GM12878 (cell line): ENCODE measurements around the gene RNLS. TPM values are rescaled to one million over a fixed set of nuclear protein-coding genes. Genes with fewer than 3 reads are reported as not detected.

Source experiments
- ATAC-seq: fragments of 200-7000 bp; cut with Tn5 transposase; 3 replicates; pipeline ENCODE4 v1.9.1; 2020; ENCODE audit warnings: mild to moderate bottlenecking, moderate library complexity
- BruUV-seq: library from RNA; stranded (reverse); fragments of 400-500 nt; replicated peaks from 2 replicates; lab custom pipeline; 2021; lab: Mats Ljungman, UMichigan
- CTCF ChIA-PET: fragments of 300-600 bp; sonication (Branson Sonifier 250); formaldehyde crosslinking; extraction: SDS; loops from one replicate; lab custom pipeline; 2021; ENCODE audit warnings: inconsistent platforms; lab: Yijun Ruan, JAX
- POLR2A ChIA-PET: fragments of 350-600 bp; formaldehyde crosslinking; extraction: SDS; loops from one replicate; lab custom pipeline; 2021; ENCODE audit warnings: inconsistent platforms; lab: Charles Lee
- RAD21 ChIA-PET: fragments of 300-600 bp; sonication (Branson Sonifier 250); formaldehyde crosslinking; loops from one replicate; lab custom pipeline; 2023; ENCODE audit warnings: antibody characterized with exemption; ENCODE audit not compliant: unreplicated experiment; lab: Charles Lee
- SMC1A ChIA-PET: fragments of 300-600 bp; sonication (Branson Sonifier 250); formaldehyde crosslinking; loops from one replicate; lab custom pipeline; 2023; ENCODE audit not compliant: unreplicated experiment, uncharacterized antibody; lab: Charles Lee
- DNase-seq: peaks from one replicate; pipeline ENCODE4 v3.0.0-alpha.2; 2011; ENCODE audit warnings: low read depth, low spot score
- FAIRE-seq: peaks from 3 replicates; lab custom pipeline; 2011; peaks lifted over from hg19 to GRCh38; lab: Jason Lieb, UNC
- H2AFZ ChIP-seq: 2 replicates; pipeline ENCODE4 v1.6.0; 2011; ENCODE audit warnings: low read depth, low read length, control low read depth; ENCODE audit not compliant: control insufficient read depth
- H3K27ac ChIP-seq: 2 replicates; pipeline ENCODE4 v1.5.1; 2011; ENCODE audit warnings: control low read depth; ENCODE audit not compliant: control insufficient read depth, insufficient read depth
- H3K27me3 ChIP-seq, 2 experiments: replicated peaks in 1 of 2; 2 replicates each; pipeline versions ENCODE4 v1.6.0 to v1.6.1; 2011; ENCODE audit warnings: low read length in 1 of 2; ENCODE audit not compliant: control insufficient read depth in 2 of 2, insufficient read depth in 2 of 2
- H3K36me3 ChIP-seq, 2 experiments: 2 replicates each; pipeline ENCODE4 v1.5.1; 2011; ENCODE audit warnings: low read length in 1 of 2; ENCODE audit not compliant: control insufficient read depth in 2 of 2, insufficient read depth in 2 of 2
- H3K4me1 ChIP-seq: 2 replicates; pipeline ENCODE4 v1.6.1; 2011; ENCODE audit warnings: mild to moderate bottlenecking, low read length, moderate library complexity, mixed read lengths; ENCODE audit not compliant: control insufficient read depth, insufficient read depth
- H3K4me2 ChIP-seq: 2 replicates; pipeline ENCODE4 v1.6.0; 2011; ENCODE audit warnings: control low read depth; ENCODE audit not compliant: control insufficient read depth, insufficient read depth
- H3K4me3 ChIP-seq: fragments of 200-600 bp; sonication (generic); 2 replicates; pipeline ENCODE4 v1.5.1; 2016
- H3K79me2 ChIP-seq: 2 replicates; pipeline ENCODE4 v1.6.0; 2011; ENCODE audit warnings: low read length; ENCODE audit not compliant: control insufficient read depth, insufficient read depth
- H3K9ac ChIP-seq: 2 replicates; pipeline ENCODE4 v1.8.0; 2011; ENCODE audit warnings: low read length, control low read depth, mixed read lengths; ENCODE audit not compliant: control insufficient read depth, insufficient read depth
- H3K9me3 ChIP-seq: replicated peaks from 3 replicates; pipeline ENCODE4 v1.5.1; 2011; ENCODE audit warnings: mild to moderate bottlenecking, low read length; ENCODE audit not compliant: control insufficient read depth, insufficient read depth
- H4K20me1 ChIP-seq: 2 replicates; pipeline ENCODE4 v1.6.0; 2011; ENCODE audit not compliant: control insufficient read depth, insufficient read depth
- CHD2 ChIP-seq: IDR thresholded peaks from 2 replicates; pipeline ENCODE4 v1.6.1; 2011; ENCODE audit warnings: low read depth, low read length, improper control_type of control experiment, borderline replicate concordance
- DPF2 ChIP-seq: fragments of 450-650 bp; IDR thresholded peaks from 2 replicates; pipeline ENCODE4 v1.6.1; 2017; ENCODE audit warnings: mild to moderate bottlenecking
- EED ChIP-seq: sonication (generic); IDR thresholded peaks from 2 replicates; pipeline ENCODE4 v1.6.1; 2016; ENCODE audit warnings: antibody characterized with exemption, low read depth
- MTA2 ChIP-seq: fragments of 450-650 bp; IDR thresholded peaks from 2 replicates; pipeline ENCODE4 v1.6.1; 2016; ENCODE audit warnings: low read depth, mild to moderate bottlenecking, moderate library complexity
- NR2C1 ChIP-seq: fragments of 450-650 bp; IDR thresholded peaks from 2 replicates; pipeline ENCODE4 v1.6.1; 2017; ENCODE audit warnings: antibody characterized with exemption, mild to moderate bottlenecking, moderate library complexity
- RB1 ChIP-seq: fragments of 450-650 bp; formaldehyde crosslinking; IDR thresholded peaks from 2 replicates; pipeline ENCODE4 v1.6.1; 2017; ENCODE audit warnings: mild to moderate bottlenecking, borderline replicate concordance
- SIN3A ChIP-seq: IDR thresholded peaks from 2 replicates; pipeline ENCODE4 v1.6.1; 2012; ENCODE audit warnings: low read depth, low read length, improper control_type of control experiment
- SREBF2 ChIP-seq: IDR thresholded peaks from 2 replicates; pipeline ENCODE4 v1.6.1; 2012; ENCODE audit warnings: mild to moderate bottlenecking, low read length
- YY1 ChIP-seq: IDR thresholded peaks from 2 replicates; pipeline ENCODE4 v1.6.1; 2011; ENCODE audit warnings: low read depth, mild to moderate bottlenecking, low read length
- ZNF217 ChIP-seq: fragments of 450-650 bp; IDR thresholded peaks from 2 replicates; pipeline ENCODE4 v1.6.1; 2017; ENCODE audit warnings: antibody characterized with exemption, mild to moderate bottlenecking
- WGBS: methylation state at CpG from one replicate; pipeline ENCODE4 v1.1.6; 2016; ENCODE audit warnings: low lambda C conversion rate; ENCODE audit not compliant: insufficient replicate concordance, insufficient coverage; ENCODE audit errors: missing lambda C conversion rate; 5-methylcytosine and 5-hydroxymethylcytosine counted together
- in situ Hi-C: fragments of 300-500 bp; cut with MboI; formaldehyde crosslinking; loops from 9 replicates; pipeline ENCODE4 v1.14.3; 2018; ENCODE audit warnings: mixed read lengths
- intact Hi-C: fragments of 100-400 bp; cut with micrococcal nuclease; formaldehyde crosslinking; loops from one replicate; pipeline ENCODE4 v1.14.2; 2022; ENCODE audit not compliant: unreplicated experiment
- polyA plus RNA-seq, 11 experiments: library from polyadenylated mRNA; depleted of rRNA in 4 of 11; unstranded in 6 of 11; stranded (reverse) in 5 of 11; fragments of >200 nt; fragmentation: Nextera tagmentation in 4 of 11; fragmentation: Illumina TruSeq in 1 of 11; extraction: Ambion mirVana in 4 of 11; extraction: Trizol in 1 of 11; gene quantifications; 1 replicate in 1 of 11; 2 replicates in 10 of 11; pipeline versions ENCODE4 v1.2.1 to v1.2.3, GENCODE V29; 2011 to 2016; ENCODE audit warnings: inconsistent platforms in 2 of 11, missing spikeins in 2 of 11, low read depth in 1 of 11
- total RNA-seq, 4 experiments: library from RNA; depleted of rRNA in 3 of 4; stranded (reverse); fragments of >200 nt in 3 of 4; fragmentation: Illumina TruSeq in 1 of 4; extraction: Trizol in 1 of 4; gene quantifications; 2 replicates each; pipeline versions ENCODE4 v1.2.1 to v1.2.3, GENCODE V29; 2013 to 2021
- TF ChIP-seq, protein P1 (sequence below): IDR thresholded peaks from 2 replicates; pipeline ENCODE4 v1.6.1; 2011; ENCODE audit warnings: mild to moderate bottlenecking, low read depth, low read length, moderate library complexity; ENCODE audit not compliant: insufficient replicate concordance
- TF ChIP-seq, protein P2 (sequence below): fragments of 450-650 bp; IDR thresholded peaks from 2 replicates; pipeline ENCODE4 v1.6.1; 2018; ENCODE audit warnings: mild to moderate bottlenecking, low read depth, moderate library complexity; ENCODE audit not compliant: partially characterized antibody

RNLS gene
- total and polyA plus RNA-seq, 10 of the 15 experiments (the other 5 are each of a cell fraction or from before 2014, with no cell fraction given), result 3.4 to 6.7 (median 4.6) TPM

DNA sequence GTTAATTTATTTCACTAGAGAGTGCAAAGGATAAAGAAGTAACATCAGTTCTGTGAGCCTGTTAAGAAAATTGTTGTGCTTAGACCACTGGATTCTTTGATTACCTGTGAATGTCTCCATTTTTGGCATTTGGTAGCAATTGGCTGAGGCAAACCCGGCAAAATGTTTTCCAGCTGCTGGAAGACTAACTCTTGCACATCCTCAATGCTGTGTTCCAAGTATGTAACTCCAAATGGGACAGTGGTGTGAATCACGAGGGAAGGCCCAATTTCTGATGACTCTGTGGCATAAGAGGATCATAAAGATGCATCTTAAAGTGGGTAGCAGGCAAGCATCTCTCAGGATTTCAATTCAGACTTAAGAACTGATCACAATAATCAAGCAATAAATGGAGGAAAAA, 268.8 kb downstream of the RNLS start:
- Histone ChIP-seq H3K9ac (no peak overlapping the region), H3K4me1 (no peaks in the 10 kb centered on the region; the same call in 1 of the 2 replicates), H4K20me1 (no peaks in the 10 kb centered on the region), H3K36me3 (no peaks in the 10 kb centered on the region; a peak in 1 of 4 replicates), H3K9me3 (peaks cover 11% of the 10 kb centered on the region; the same call in 2 of the 3 replicates), H3K4me2 (no peak overlapping the region), H3K27ac (no peak overlapping the region), H2AFZ (no peak overlapping the region), H3K27me3 (no peaks in the 10 kb centered on the region), H3K4me3 (no peak overlapping the region), H3K79me2 (no peaks in the 10 kb centered on the region)
- ChIA-PET POLR2A (interaction anchor here (0.5 kb wide), 1 partner anchor 124 kb away, joined by 3 read pairs; no protein-coding TSS in a partner anchor), CTCF (interaction anchor here (0.7 to 1.1 kb wide), 2 partner anchors 159 to 243 kb away, joined by 3 read pairs; no protein-coding TSS in a partner anchor), SMC1A (interaction anchor here (1.4 to 9.3 kb wide), 3 partner anchors 18 to 443 kb away, joined by 3 to 61 read pairs (median 3); no protein-coding TSS in a partner anchor), RAD21 (interaction anchor here (1.3 kb wide), 1 partner anchor 21 kb away, joined by 3 read pairs; no protein-coding TSS in a partner anchor)
- DNase-seq, result no peak
- intact Hi-C loops, result no loop called here
- TF ChIP-seq CHD2, result no peak
- TF ChIP-seq, protein P1, sequence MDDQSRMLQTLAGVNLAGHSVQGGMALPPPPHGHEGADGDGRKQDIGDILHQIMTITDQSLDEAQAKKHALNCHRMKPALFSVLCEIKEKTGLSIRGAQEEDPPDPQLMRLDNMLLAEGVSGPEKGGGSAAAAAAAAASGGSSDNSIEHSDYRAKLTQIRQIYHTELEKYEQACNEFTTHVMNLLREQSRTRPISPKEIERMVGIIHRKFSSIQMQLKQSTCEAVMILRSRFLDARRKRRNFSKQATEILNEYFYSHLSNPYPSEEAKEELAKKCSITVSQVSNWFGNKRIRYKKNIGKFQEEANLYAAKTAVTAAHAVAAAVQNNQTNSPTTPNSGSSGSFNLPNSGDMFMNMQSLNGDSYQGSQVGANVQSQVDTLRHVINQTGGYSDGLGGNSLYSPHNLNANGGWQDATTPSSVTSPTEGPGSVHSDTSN, result no peak
- TF ChIP-seq DPF2, result no peak
- TF ChIP-seq NR2C1, result no peak
- no peak for TF ChIP-seq MTA2
- TF ChIP-seq SREBF2, result no peak
- TF ChIP-seq, protein P2, sequence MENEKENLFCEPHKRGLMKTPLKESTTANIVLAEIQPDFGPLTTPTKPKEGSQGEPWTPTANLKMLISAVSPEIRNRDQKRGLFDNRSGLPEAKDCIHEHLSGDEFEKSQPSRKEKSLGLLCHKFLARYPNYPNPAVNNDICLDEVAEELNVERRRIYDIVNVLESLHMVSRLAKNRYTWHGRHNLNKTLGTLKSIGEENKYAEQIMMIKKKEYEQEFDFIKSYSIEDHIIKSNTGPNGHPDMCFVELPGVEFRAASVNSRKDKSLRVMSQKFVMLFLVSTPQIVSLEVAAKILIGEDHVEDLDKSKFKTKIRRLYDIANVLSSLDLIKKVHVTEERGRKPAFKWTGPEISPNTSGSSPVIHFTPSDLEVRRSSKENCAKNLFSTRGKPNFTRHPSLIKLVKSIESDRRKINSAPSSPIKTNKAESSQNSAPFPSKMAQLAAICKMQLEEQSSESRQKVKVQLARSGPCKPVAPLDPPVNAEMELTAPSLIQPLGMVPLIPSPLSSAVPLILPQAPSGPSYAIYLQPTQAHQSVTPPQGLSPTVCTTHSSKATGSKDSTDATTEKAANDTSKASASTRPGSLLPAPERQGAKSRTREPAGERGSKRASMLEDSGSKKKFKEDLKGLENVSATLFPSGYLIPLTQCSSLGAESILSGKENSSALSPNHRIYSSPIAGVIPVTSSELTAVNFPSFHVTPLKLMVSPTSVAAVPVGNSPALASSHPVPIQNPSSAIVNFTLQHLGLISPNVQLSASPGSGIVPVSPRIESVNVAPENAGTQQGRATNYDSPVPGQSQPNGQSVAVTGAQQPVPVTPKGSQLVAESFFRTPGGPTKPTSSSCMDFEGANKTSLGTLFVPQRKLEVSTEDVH, result no peak
- no peak for TF ChIP-seq EED
- TF ChIP-seq RB1, result no peak
- TF ChIP-seq ZNF217, result no peak
- no peak for TF ChIP-seq SIN3A
- no peak for TF ChIP-seq YY1
- in situ Hi-C loops, result no loop called here
- FAIRE-seq, result no peak
- no peak for ATAC-seq
- WGBS, result 98% methylated on average over 2 of the region's 2 CpGs
- no TSS peak for BruUV-seq
